Measurements from ENCODE around the gene CHMP2A. TPM values are rescaled to one million over a fixed set of nuclear protein-coding genes. Genes with fewer than 3 reads are reported as not detected.
"Not testable (repeated sequence)": the region's sequence is repeated elsewhere in the genome, so short reads cannot be mapped to it uniquely, and the experiment has no call there.

CHMP2A gene
- total RNA-seq, 1 experiment from 2014 or later: 191 TPM

- no peaks in the 10 kb centered on the region for H3K9me3 ChIP-seq (ENCODE audit: control insufficient read depth, insufficient read depth, low read depth, low read length)
- no peak overlapping the region for H3K27ac ChIP-seq (ENCODE audit: low read length)
- ChIA-PET CTCF (no interaction called here), POLR2A (no interaction called here)
- intact Hi-C loops (cut with micrococcal nuclease; ENCODE audit: unreplicated experiment) (no loop called here), in situ Hi-C loops (cut with HindIII; ENCODE audit: low pct_unique_long_range_greater_than_20kb, low sequenced_read_pairs) (no loop called here)
- no peaks in the 10 kb centered on the region for H3K36me3 ChIP-seq (ENCODE audit: control insufficient read depth, insufficient read depth, low read length)
- DNase-seq (ENCODE audit: low read depth, low spot score): no peak
- H3K4me3 ChIP-seq (ENCODE audit: low read depth in 2 of 2, low read length in 2 of 2): no peak overlapping the region
- no peak for ATAC-seq
- no TSS peak for BruUV-seq (replicated peaks)
- no peaks in the 10 kb centered on the region for H3K27me3 ChIP-seq (ENCODE audit: control insufficient read depth, insufficient read depth, low read length)
- no peak for TF ChIP-seq POLR2AphosphoS5 (IDR thresholded peaks at IDR 0.05; ENCODE audit: low read depth, low read length)
- TF ChIP-seq CTCF (IDR thresholded peaks at IDR 0.05): no peak
- TF ChIP-seq REST (IDR thresholded peaks at IDR 0.05; ENCODE audit: insufficient read depth in 1 of 2, low read depth in 2 of 2, low read length in 1 of 2): no peak
- TF ChIP-seq SIN3A (IDR thresholded peaks at IDR 0.05; ENCODE audit: borderline replicate concordance, insufficient read depth, low read depth, low read length): no peak
- TF ChIP-seq TCF7L2 (IDR thresholded peaks at IDR 0.05; ENCODE audit: low read depth, low read length): no peak
- peaks cover 6% of the 10 kb centered on the region for H3K4me1 ChIP-seq (ENCODE audit: control insufficient read depth, insufficient read depth, low read length)
These were observed 24.7 kb upstream of the CHMP2A start for GRCh38 chr19:58579473-58580142.

GRCh38 chr19:58578012-58578925 is 23.4 kb upstream of the CHMP2A start:
- no TSS peak for BruUV-seq (replicated peaks)
- H3K9me3 ChIP-seq (ENCODE audit: control insufficient read depth, insufficient read depth, low read depth, low read length): no peaks in the 10 kb centered on the region
- in situ Hi-C loops (cut with HindIII; ENCODE audit: low pct_unique_long_range_greater_than_20kb, low sequenced_read_pairs): no loop called here
- H3K36me3 ChIP-seq (ENCODE audit: control insufficient read depth, insufficient read depth, low read length): no peaks in the 10 kb centered on the region
- POLR2A ChIA-PET: no interaction called here
- no peaks in the 10 kb centered on the region for H3K27me3 ChIP-seq (ENCODE audit: control insufficient read depth, insufficient read depth, low read length)
- peaks cover 9% of the 10 kb centered on the region for H3K4me1 ChIP-seq (ENCODE audit: control insufficient read depth, insufficient read depth, low read length)
- H3K4me3 ChIP-seq (ENCODE audit: low read depth in 2 of 2, low read length in 2 of 2): no peak overlapping the region
- intact Hi-C loops (cut with micrococcal nuclease; ENCODE audit: unreplicated experiment): no loop called here
- CTCF ChIA-PET: no interaction called here
- TF ChIP-seq TCF7L2 (IDR thresholded peaks at IDR 0.05; ENCODE audit: low read depth, low read length): no peak
- no peak for TF ChIP-seq SIN3A (IDR thresholded peaks at IDR 0.05; ENCODE audit: borderline replicate concordance, insufficient read depth, low read depth, low read length)
- TF ChIP-seq POLR2AphosphoS5 (IDR thresholded peaks at IDR 0.05; ENCODE audit: low read depth, low read length): no peak
- TF ChIP-seq CTCF (IDR thresholded peaks at IDR 0.05): no peak
- no peak for TF ChIP-seq REST (IDR thresholded peaks at IDR 0.05; ENCODE audit: insufficient read depth in 1 of 2, low read depth in 2 of 2, low read length in 1 of 2)
- DNase-seq (ENCODE audit: low read depth, low spot score) (no peak), ATAC-seq (no peak)
- no peak overlapping the region for H3K27ac ChIP-seq (ENCODE audit: low read length)

GRCh38 chr19:58577581-58577980 is 22.7 kb upstream of the CHMP2A start:
- DNase-seq (ENCODE audit: low read depth, low spot score); POLR2A ChIA-PET; H3K27me3 ChIP-seq (ENCODE audit: control insufficient read depth, insufficient read depth, low read length); H3K9me3 ChIP-seq (ENCODE audit: control insufficient read depth, insufficient read depth, low read depth, low read length); H3K4me3 ChIP-seq (ENCODE audit: low read depth in 2 of 2, low read length in 2 of 2); ATAC-seq; intact Hi-C loops (cut with micrococcal nuclease; ENCODE audit: unreplicated experiment); H3K4me1 ChIP-seq (ENCODE audit: control insufficient read depth, insufficient read depth, low read length); BruUV-seq (replicated peaks); H3K27ac ChIP-seq (ENCODE audit: low read length); CTCF ChIA-PET; H3K36me3 ChIP-seq (ENCODE audit: control insufficient read depth, insufficient read depth, low read length); in situ Hi-C loops (cut with HindIII; ENCODE audit: low pct_unique_long_range_greater_than_20kb, low sequenced_read_pairs): not testable (repeated sequence)
